NCI-H82 treated with DMSO at 0.1 percent for 48 hours (cell line): ENCODE measurements around the gene SPACDR.
"Not testable (repeated sequence)": the region's sequence is repeated elsewhere in the genome, so short reads cannot be mapped to it uniquely, and the experiment has no call there.

Experiments
- DNase-seq: peaks from one replicate; lab custom pipeline; 2025; ENCODE audit not compliant: unreplicated experiment; lab: John Stamatoyannopoulos, UW

The SPACDR gene, protein sequence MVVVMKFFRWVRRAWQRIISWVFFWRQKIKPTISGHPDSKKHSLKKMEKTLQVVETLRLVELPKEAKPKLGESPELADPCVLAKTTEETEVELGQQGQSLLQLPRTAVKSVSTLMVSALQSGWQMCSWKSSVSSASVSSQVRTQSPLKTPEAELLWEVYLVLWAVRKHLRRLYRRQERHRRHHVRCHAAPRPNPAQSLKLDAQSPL

DNA sequence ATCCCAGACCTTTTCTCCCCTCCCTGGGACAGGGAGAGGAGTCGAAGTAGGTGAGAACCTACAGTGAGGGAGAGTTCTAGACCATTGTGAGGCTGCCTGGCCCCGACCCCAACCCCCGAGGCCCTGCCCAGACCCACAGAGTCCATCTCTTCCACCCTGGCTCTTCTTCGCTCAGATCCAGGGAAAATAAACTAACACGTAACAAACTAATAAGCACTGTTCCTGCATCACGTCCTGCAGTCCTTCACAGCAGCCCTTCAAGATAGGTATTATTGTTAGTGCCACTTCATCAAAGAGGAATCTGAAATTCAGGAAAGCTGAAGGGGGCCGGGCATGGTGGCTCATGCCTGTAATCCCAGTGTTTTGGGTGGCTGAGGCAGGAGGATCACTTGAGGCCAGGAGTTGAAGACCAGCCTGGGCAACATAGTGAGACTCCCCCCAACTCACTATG lies at the start of gene SPACDR:
Gene SPACDR, minus strand, starts transcription at position 51 of the 451 bp plus-strand sequence. CDS start 235 bp downstream, outside the sequence.
- DNase-seq: no peak

GRCh38 chr7:100513212-100513810 lies 49.3 kb upstream of the SPACDR start:
- no peak for DNase-seq

- no peak for DNase-seq
Measured at GRCh38 chr7:100510437-100511239, 46.6 kb upstream of the SPACDR start.

GRCh38 chr7:100509231-100509630 lies 45.2 kb upstream of the SPACDR start:
- DNase-seq: no peak

DNA sequence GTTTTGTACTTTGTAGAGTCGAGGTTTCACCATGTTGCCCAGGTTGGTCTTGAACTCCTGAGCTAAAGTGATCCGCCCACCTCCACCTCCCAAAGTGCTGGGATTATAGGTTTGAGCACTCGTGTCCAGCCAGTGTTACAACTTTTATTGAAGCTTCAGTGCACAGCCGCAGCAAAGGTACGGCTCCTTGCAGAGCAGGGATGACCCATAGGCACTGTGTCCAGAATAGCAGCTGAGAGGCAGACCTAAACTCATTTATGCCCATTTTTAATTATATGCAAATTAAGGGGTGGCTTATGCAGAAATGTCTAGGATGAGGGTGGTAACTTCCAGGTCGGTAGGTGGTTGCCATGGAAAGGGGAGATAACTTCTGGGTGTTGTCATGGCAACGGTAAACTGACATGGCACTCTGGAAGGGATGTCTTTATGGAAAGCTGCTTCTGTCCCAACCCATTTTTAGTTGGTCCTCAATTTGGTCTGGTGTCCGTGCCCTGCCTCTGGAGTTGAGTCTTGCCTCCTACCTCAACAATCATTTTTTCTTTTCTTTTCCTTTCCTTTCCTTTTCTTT lies 42.4 kb upstream of the SPACDR start:
- DNase-seq: no peak

DNA sequence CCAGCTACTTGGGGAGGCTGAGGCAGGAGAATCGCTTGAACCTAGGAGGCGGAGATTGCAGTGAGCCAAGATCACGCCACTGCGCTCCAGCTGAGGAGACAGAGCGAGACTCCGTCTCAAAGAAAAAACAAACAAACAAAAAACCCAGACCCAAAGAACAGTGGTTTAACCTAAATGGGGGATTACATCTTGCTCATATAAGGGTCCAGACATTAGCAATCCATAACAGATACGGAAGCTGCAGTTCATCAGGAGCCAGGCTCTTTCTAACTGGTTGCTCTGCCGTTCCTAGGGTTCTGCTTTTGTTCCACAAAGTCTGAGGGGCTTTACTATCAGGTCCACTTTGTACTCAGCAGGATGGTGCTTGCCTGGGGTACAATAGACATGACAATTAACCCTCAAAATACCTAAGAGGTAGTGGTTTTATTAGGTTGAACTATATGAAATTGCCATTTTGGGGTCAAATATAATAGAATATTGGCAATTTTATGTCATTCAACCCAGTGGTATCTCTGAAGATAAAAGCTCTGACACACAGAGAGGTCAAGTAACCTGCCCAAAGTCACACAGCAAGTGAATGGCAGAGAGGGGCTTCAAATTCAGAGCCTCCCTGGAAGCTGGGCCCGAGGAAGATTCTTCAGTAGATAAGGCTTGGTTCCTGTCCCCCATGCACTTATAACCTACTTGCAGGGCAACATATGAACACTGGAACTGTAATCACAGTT lies 41.0 kb upstream of the SPACDR start:
- no peak for DNase-seq

GRCh38 chr7:100504031-100504430 lies 40.0 kb upstream of the SPACDR start:
- not testable (repeated sequence) for DNase-seq

GRCh38 chr7:100500743-100501142 lies 36.7 kb upstream of the SPACDR start:
- DNase-seq: not testable (repeated sequence)

- DNase-seq: no peak
Measured at GRCh38 chr7:100496509-100496908, 32.4 kb upstream of the SPACDR start.

- no peak for DNase-seq
Measured at GRCh38 chr7:100493476-100494264, 29.6 kb upstream of the SPACDR start.

DNA sequence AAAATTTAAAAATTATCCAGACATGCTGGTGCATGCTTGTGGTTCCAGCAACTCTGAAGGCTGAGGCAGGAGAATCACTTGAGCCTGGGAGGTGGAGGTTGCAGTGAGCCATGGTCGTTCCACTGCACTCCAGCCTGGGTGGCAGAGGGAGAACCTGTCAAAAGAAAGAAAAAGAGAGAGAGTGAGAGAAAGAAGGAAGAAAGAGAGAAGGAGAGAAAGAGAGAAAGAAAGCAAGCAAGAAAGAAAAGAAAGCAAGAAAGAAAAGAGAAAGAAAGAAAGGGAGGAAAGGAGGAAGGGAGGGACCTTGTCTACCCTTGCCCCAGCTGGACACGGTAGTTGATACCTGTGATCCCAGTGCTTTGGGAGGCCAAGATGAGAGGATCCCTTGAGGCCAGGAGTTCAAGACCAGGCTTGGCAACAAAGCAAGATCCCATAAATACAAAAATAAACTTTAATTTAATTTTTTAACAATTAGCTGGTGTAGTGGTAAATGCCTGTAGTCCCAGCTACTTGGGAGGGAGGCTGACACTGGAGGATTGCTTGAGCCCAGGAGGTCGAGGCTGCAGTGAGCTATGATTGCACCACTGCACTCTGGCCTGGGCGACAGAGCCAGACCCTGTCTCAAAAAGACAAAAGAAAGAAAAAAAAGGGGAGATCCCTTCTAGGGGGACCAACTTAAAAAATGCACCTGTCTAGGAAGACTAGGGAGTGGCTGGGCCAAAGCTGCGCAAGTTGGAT lies 28.8 kb upstream of the SPACDR start:
- no peak for DNase-seq

DNA sequence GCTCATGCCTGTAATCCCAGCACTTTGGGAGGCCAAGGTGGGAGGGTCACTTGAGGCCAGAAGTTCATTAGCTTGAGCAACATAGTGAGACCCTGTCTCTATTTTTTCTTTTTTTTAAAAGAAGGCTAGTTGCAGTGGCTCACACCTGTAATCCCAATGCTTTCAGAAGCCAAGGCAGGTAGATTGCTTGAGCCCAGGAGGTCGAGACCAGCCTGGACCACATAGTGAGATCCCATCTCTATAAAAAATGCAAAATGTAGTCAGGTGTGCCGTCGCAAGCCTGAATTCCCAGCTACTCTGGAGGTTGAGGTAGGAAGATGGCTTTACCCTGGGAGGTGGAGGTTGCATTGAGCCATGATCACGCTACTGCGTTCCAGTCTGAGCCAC lies 27.1 kb upstream of the SPACDR start:
- DNase-seq: no peak

DNA sequence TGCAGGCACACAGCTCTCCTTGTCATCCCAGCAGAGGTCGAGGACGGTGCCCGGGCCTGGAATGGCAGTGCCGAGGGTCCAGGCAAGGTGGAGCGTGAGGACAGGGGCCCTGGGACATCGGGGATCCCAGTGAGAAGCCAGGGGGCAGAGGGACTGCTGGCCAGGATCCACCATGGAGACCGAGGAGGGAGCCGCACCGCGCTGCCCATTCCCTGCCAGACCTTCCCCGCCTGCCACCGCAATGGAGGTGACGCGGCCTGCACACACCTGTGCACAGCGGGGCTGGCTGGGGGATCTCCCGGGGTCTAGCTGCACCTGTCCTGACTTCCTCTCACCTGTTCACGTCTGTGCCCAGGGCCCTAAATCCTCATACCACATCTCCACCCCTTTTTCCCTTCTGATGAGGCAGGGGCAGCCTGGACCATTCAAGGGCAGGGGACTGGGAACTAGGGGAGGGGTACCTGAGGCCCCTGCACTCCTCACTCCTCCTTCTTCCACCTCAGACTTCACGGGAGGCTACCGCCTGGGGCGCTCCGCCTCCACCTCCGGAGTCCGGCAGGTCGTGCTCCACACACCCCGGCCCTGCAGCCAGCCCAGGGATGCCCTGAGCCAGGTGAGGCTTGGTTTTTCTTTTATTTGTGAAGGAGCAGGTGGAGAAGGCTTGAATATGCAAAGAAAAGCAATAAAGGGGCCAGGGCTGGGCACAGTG lies 26.6 kb upstream of the SPACDR start:
- DNase-seq: no peak

DNA sequence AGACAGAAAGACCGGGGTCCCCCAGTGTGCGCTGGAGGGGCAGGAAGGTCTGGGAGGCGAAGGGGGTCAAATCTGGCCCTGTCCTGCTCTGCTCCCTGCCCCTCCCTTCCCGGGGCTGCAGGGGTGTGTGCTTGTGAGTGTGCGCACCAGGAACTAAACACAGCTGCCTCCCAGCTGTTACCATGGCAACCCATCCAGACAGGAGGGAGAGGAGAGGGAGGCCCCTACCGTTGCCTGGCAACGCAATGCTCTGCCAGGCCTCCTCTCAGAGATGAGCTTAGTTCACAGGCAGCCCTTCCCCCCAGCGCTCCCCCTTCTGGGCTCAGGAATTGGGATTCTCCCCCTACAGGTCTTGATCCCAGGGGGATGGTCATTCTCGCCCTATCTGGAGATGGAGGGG lies 25.8 kb upstream of the SPACDR start:
- DNase-seq: peak; percentile 86

DNA sequence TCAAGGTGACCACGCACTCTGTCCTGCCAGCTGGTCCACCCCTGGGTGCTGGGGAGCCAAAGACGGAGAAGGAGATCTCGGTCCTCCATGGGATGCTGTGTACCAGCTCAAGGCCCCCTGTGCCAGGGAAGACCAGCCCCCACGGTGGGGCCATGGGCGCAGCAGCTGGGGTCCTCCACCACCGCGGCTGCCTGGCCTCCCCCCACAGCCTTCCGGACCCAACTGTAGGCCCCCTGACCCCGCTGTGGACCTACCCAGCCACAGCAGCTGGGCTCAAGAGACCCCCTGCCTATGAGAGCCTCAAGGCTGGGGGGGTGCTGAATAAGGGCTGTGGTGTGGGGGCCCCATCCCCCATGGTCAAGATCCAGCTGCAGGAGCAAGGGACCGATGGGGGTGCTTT lies 25.1 kb upstream of the SPACDR start:
- DNase-seq: no peak

GRCh38 chr7:100488333-100489095 lies 24.5 kb upstream of the SPACDR start:
- no peak for DNase-seq

GRCh38 chr7:100486753-100487446 lies 22.8 kb upstream of the SPACDR start:
- no peak for DNase-seq
